ACC112 (cell line): ENCODE data around the gene PLA1A.

Experiments
- H2AFZ ChIP-seq: fragments of 200-600 bp; sonication (generic); one replicate; pipeline ENCODE4 v1.6.0; 2017; ENCODE audit warnings: antibody characterized with exemption, low read length; ENCODE audit not compliant: unreplicated experiment
- H3K27ac ChIP-seq: fragments of 200-600 bp; sonication (generic); 2 replicates; pipeline ENCODE4 v1.5.1; 2014; ENCODE audit warnings: low read depth, mild to moderate bottlenecking, antibody characterized with exemption, low read length, moderate library complexity
- H3K27me3 ChIP-seq: fragments of 200-600 bp; sonication (generic); 2 replicates; pipeline ENCODE4 v1.6.1; 2014; ENCODE audit warnings: mild to moderate bottlenecking, antibody characterized with exemption, low read length, moderate library complexity, mixed read lengths; ENCODE audit not compliant: insufficient read depth
- H3K36me3 ChIP-seq: fragments of 200-600 bp; sonication (generic); 2 replicates; pipeline ENCODE4 v1.6.1; 2016; ENCODE audit warnings: mild to moderate bottlenecking, antibody characterized with exemption, low read length, moderate library complexity, mixed read lengths; ENCODE audit not compliant: insufficient read depth
- H3K4me1 ChIP-seq: fragments of 200-600 bp; sonication (generic); one replicate; pipeline ENCODE4 v1.6.1; 2016; ENCODE audit warnings: low read length, mixed read lengths; ENCODE audit not compliant: insufficient read depth, unreplicated experiment, control insufficient read depth
- H3K4me3 ChIP-seq: fragments of 200-600 bp; sonication (generic); 2 replicates; pipeline ENCODE4 v1.5.1; 2014; ENCODE audit warnings: mild to moderate bottlenecking, low read depth, low read length
- H3K79me2 ChIP-seq: fragments of 200-600 bp; sonication (generic); one replicate; pipeline ENCODE4 v1.6.0; 2016; ENCODE audit warnings: low read length; ENCODE audit not compliant: control insufficient read depth, unreplicated experiment, insufficient read depth

Gene PLA1A

DNA sequence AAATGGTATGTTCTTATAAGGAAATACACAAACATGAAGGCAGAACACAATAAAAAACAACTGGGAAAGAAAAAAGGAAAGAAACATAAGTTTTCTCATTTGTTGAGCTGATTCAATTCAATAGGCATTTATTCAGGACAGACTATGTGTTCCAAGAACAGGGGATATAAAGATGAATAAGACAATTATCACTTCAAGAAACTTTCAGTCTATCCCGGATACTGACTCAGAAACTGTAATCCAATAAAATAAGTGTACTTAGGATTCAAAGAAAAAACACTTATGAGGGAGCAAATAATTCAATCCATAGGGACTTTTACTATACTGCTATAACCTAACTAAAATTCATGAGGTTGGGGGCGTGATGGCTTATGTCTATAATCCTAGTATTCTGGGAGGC is 66.2 kb downstream of the PLA1A start:
- H3K4me3 ChIP-seq = no peak overlapping the region
- no peak overlapping the region for H2AFZ ChIP-seq
- peak overlapping the region; percentile 51 for H3K27ac ChIP-seq
- H3K27me3 ChIP-seq = no peaks in the 10 kb centered on the region
- H3K36me3 ChIP-seq = 0 out of 2 replicates have a peak, but pooled peaks cover 3% of the 10 kb centered on the region
- no peaks in the 10 kb centered on the region for H3K79me2 ChIP-seq
- peaks cover 33% of the 10 kb centered on the region for H3K4me1 ChIP-seq

- no peaks in the 10 kb centered on the region for H3K27me3 ChIP-seq
- peak overlapping the region; percentile 28 for H2AFZ ChIP-seq
- H3K79me2 ChIP-seq = no peaks in the 10 kb centered on the region
- H3K27ac ChIP-seq = peak overlapping the region; percentile 51
- H3K4me3 ChIP-seq = no peak overlapping the region
- 0 out of 2 replicates have a peak, but pooled peaks cover 3% of the 10 kb centered on the region for H3K36me3 ChIP-seq
- H3K4me1 ChIP-seq = peaks cover 33% of the 10 kb centered on the region
Measured at GRCh38 chr3:119664370-119664769, 66.7 kb downstream of the PLA1A start.

DNA sequence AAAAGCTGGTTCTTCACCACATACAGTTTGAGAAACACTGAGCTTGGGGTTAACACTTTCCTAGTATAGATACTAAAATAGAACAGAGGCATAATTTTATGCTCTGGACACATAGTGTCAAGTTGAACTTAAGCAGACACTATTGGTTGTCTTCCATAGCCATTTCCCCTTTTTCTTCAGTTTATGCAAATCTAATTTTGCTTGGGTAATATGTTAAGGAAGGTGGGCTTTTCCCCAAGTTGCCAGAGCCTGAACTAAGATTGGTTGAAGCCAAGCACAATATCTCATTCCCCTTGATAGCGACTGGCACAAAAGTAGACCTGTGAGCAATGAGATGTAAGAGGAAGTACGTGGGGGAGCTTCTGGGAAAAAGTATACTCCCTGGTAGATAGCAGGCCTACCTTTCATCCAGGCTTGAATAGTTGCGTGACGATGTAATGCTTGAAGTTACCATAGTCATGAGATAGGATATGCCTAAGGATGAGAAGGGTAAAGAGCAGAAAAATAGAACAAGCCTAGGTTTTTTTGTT is 67.2 kb downstream of the PLA1A start:
- Histone ChIP-seq H3K36me3 (0 out of 2 replicates have a peak, but pooled peaks cover 3% of the 10 kb centered on the region), H3K4me3 (no peak overlapping the region), H3K4me1 (peaks cover 36% of the 10 kb centered on the region), H2AFZ (peak overlapping the region; percentile 28), H3K79me2 (no peaks in the 10 kb centered on the region), H3K27ac (peak overlapping the region; percentile 51), H3K27me3 (no peaks in the 10 kb centered on the region)

DNA sequence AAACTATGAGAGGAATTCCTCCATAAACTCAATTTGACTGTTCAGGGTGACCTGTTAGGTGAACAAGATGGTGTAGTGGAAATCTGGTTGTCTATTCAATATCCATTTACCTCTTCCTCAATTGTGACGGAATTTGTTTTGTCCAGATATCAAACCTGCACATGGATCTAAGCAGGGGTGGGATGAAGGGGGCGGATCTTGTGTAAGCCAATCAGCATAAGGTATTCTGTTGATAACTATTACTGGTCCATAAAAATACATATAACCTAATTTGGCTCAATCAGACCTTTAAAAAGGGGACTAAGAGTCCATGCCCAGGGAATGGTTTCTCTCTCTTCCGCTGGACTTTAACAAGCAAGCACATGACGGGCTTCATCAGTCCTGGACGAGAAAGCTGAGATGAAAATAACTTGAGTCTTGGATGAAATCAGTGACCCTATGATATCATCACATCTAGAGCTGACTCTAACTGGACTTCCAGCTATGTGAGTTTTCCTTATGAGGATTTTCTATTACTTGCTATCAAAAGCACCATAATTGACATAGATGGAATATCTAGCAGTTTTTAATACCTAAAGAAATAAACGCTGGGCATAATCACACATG is 68.4 kb downstream of the PLA1A start:
- Histone ChIP-seq H3K36me3 (0 out of 2 replicates have a peak, but pooled peaks cover 8% of the 10 kb centered on the region), H2AFZ (no peak overlapping the region), H3K79me2 (no peaks in the 10 kb centered on the region), H3K4me1 (peaks cover 38% of the 10 kb centered on the region), H3K4me3 (no peak overlapping the region), H3K27me3 (no peaks in the 10 kb centered on the region), H3K27ac (no peak overlapping the region)

DNA sequence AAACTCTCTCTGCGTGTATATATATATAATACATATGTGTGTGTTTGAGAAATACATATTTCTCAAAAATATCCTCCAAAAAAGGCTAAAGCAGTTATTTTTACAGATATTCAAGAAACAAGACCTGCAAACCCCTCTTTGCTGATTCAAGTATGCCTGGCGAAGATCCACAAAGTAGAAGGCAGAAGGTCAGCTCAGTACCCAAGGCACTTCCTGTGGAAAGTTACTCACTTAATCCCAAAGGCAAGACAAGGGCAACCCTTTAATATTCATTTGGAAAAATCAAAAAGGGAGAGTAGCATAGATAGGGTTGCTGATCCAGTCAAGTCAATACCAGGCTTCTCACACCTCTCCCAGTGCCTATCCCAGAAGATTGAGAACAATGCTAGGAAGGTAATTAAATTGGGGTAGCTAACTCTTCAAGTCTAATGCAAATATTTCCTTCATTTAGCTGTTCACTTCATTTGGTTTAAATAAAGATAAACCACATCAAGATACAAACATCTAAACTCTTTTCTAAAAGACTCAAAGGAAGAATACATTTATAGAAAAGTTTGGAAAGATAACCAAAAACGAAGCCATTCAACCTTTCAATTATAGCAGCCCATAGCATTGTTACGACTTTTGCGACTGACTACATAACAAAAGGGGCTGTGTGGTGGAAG is 72.4 kb downstream of the PLA1A start:
- H3K4me3 ChIP-seq = no peak overlapping the region
- no peaks in the 10 kb centered on the region for H3K27me3 ChIP-seq
- H3K36me3 ChIP-seq = peaks cover 13% of the 10 kb centered on the region; the same call in 1 of the 2 replicates
- H3K27ac ChIP-seq = peak overlapping the region; percentile 33
- H2AFZ ChIP-seq = no peak overlapping the region
- H3K79me2 ChIP-seq = peaks cover 2% of the 10 kb centered on the region
- peaks cover 11% of the 10 kb centered on the region for H3K4me1 ChIP-seq

DNA sequence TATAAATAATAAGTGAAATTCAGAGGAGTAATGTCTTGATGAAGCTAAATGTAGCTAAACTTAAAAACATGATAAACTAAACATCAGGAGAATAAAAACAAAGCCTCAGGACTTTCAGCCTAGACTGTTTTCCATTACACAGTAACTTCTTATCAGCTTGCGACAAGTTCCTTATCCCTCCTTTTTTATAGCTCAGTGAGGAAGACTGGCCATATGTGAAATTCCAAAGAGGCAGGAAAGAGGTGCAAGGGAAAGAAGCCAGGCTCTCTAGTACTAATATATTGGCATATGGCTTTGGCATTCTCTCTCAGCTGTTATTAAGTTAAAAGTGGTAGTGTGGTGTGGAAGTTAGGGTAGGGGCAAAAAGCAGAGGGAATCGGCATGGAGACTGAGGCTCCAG is 75.1 kb downstream of the PLA1A start:
- Histone ChIP-seq H3K4me3 (no peak overlapping the region), H3K4me1 (peaks cover 26% of the 10 kb centered on the region), H3K36me3 (peaks cover 13% of the 10 kb centered on the region; the same call in 1 of the 2 replicates), H2AFZ (no peak overlapping the region), H3K27ac (no peak overlapping the region), H3K79me2 (peaks cover 19% of the 10 kb centered on the region), H3K27me3 (no peaks in the 10 kb centered on the region)

DNA sequence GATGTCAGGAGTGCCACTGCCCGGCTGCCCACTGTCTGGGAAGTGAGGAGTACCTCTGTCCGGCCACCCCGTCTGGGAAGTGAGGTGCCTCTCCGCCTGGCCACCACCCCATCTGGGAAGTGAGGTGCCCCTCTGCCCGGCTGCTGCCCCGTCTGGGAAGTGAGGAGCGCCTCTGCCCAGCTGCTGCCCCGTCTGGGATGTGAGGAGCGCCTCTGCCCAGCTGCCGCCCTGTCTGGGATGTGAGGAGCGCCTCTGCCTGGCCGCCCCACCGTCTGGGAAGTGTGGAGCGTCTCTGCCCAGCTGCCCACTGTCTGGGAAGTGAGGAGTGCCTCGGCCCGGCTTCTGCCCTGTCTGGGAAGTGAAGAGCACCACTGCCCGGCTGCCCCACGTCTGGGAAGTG is 76.2 kb downstream of the PLA1A start:
- H3K27me3 ChIP-seq = no peaks in the 10 kb centered on the region
- no peak overlapping the region for H3K4me3 ChIP-seq
- peaks cover 9% of the 10 kb centered on the region; the same call in 1 of the 2 replicates for H3K36me3 ChIP-seq
- no peak overlapping the region for H3K27ac ChIP-seq
- peaks cover 27% of the 10 kb centered on the region for H3K4me1 ChIP-seq
- H2AFZ ChIP-seq = no peak overlapping the region
- H3K79me2 ChIP-seq = peaks cover 19% of the 10 kb centered on the region

DNA sequence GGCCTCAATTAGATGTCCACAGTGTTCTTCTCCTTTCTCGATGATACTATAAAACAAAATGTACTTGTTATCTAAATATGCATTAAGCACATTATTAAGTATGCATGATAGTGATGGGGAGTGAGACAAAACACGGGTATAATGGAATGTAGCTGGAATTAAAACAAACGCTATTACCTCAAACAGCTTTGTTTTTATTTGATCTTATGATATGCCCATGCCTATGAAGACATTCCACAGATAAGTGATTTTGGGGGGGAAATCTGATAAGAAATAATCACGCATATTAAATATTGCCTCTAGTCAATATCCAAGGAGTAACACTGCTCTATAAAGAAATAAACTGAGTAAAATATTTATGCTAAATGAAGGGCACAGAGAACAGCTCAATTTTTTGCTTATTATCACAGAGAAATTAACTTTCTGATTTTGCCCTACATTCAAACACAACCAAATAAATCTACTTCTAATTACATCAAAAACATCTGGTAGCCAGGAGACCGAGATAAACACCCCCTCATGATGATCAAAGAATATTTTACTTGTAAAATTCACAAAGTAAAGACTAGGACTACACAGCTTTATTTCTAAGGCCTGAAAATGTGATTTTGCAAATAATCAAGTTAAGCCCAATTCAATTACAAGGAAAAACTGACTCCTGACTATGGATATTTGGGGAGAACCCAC is 77.6 kb downstream of the PLA1A start:
- no peak overlapping the region for H2AFZ ChIP-seq
- H3K36me3 ChIP-seq = peaks cover 8% of the 10 kb centered on the region; the same call in 1 of the 2 replicates
- peaks cover 19% of the 10 kb centered on the region for H3K79me2 ChIP-seq
- peaks cover 20% of the 10 kb centered on the region for H3K4me1 ChIP-seq
- peak overlapping the region; percentile 72; the same call in 1 of the 2 replicates for H3K27ac ChIP-seq
- H3K4me3 ChIP-seq = peak overlapping the region; percentile 86
- no peaks in the 10 kb centered on the region for H3K27me3 ChIP-seq

- Histone ChIP-seq H3K36me3 (peaks cover 5% of the 10 kb centered on the region; the same call in 1 of the 2 replicates), H3K4me3 (peak overlapping the region; percentile 86), H3K4me1 (peaks cover 18% of the 10 kb centered on the region), H3K27me3 (no peaks in the 10 kb centered on the region), H2AFZ (peak overlapping the region; percentile 94), H3K27ac (peak overlapping the region; percentile 72), H3K79me2 (peaks cover 19% of the 10 kb centered on the region)
Measured at GRCh38 chr3:119676020-119676419, 78.3 kb downstream of the PLA1A start.

GRCh38 chr3:119676771-119677640 is 79.3 kb downstream of the PLA1A start, which contains the start of gene COX17:
COX17 (minus strand) TSS chr3:119677406; CDS start chr3:119677310, 96 bp downstream.
- H3K4me1 ChIP-seq = peaks cover 18% of the 10 kb centered on the region
- H3K4me3 ChIP-seq = peak within 1 kb of the TSS; percentile 86
- no peaks in the 10 kb centered on the region for H3K27me3 ChIP-seq
- peak within 1 kb of the TSS; percentile 72 for H3K27ac ChIP-seq
- peaks cover 4% of the 10 kb centered on the region; the same call in 1 of the 2 replicates for H3K36me3 ChIP-seq
- peak within 1 kb of the TSS; percentile 98 for H2AFZ ChIP-seq
- peaks cover 19% of the 10 kb centered on the region for H3K79me2 ChIP-seq
